Pancreas (tissue), 10 donors: Measurements from ENCODE around the gene C13orf42. TPM values are rescaled to one million over a fixed set of nuclear protein-coding genes. Genes with fewer than 3 reads are reported as not detected.

ENCODE experiments used
- ATAC-seq, 4 donors: fragments of 200-7000 bp; cut with Tn5 transposase; one replicate each; pipeline versions ENCODE4 v1.8.0 to v1.9.1; 2020; ENCODE audit warnings: mild to moderate bottlenecking in 4 of 4, moderate library complexity in 4 of 4
- DNase-seq, 6 donors: peaks; one replicate each; pipeline ENCODE4 v3.0.0-alpha.2; 2020
- FAIRE-seq: peaks from 2 replicates; lab custom pipeline; 2012; peaks lifted over from hg19 to GRCh38; lab: Jason Lieb, UNC
- H3K27ac ChIP-seq, 4 donors: fragments of 200-600 bp; sonication (generic); 1 replicate in 3 of 4; 2 replicates in 1 of 4; pipeline versions ENCODE4 v1.5.0 to v1.8.0; 2020
- H3K27me3 ChIP-seq, 4 donors: fragments of 200-600 bp; one replicate each; pipeline ENCODE4 v1.8.0; 2021
- H3K36me3 ChIP-seq, 3 donors: fragments of 200-600 bp; sonication (generic) in 1 of 3; one replicate each; pipeline versions ENCODE4 v1.5.0 to v1.8.0; 2020 to 2021
- H3K4me1 ChIP-seq, 3 donors: fragments of 200-600 bp; one replicate each; pipeline ENCODE4 v1.8.0; 2021
- H3K4me3 ChIP-seq, 4 donors: fragments of 200-600 bp; sonication (generic) in 2 of 4; one replicate each; pipeline versions ENCODE4 v1.5.0 to v1.8.0; 2020 to 2021
- H3K9me3 ChIP-seq, 4 donors: fragments of 200-600 bp; one replicate each; pipeline ENCODE4 v1.8.0; 2021
- WGBS, 2 donors: extraction: QIAGEN DNeasy Blood & Tissue Kit; methylation state at CpG; one replicate each; pipeline ENCODE4 v1.1.7; 2013; 5-methylcytosine and 5-hydroxymethylcytosine counted together
- intact Hi-C, 3 donors: fragments of 100-400 bp; cut with DNase I; formaldehyde crosslinking; loops; one replicate each; pipeline versions ENCODE4 v1.11.1 to v1.14.2; 2022
- polyA plus RNA-seq, 2 donors: library from polyadenylated mRNA; stranded (reverse); fragments of 200-250 nt; gene quantifications; one replicate each; pipeline ENCODE4 v1.2.3, GENCODE V29; 2013
- total RNA-seq, 6 donors: library from RNA; stranded (reverse); fragmentation: NEBNext Ultra II Directional in 4 of 6; extraction: Animal tissue kit (Norgen Biotek cat#: 25700) in 4 of 6; gene quantifications; one replicate each; pipeline versions ENCODE4 v1.2.1 to v1.2.4, GENCODE V29; 2021 to 2023
- TF ChIP-seq, protein P1 (sequence below), 4 donors: fragments of 200-600 bp; sonication (generic) in 3 of 4; IDR thresholded peaks; one replicate each; pipeline versions ENCODE4 v1.5.0 to v1.8.0; 2021; ENCODE audit warnings: antibody characterized with exemption in 4 of 4
- donor health status: healthy with polysubstance abuse.
- donor health status: DM: no; HTN: no; CAD: no; lungs with moderate emphysema.
- donor health status: DM: no; HTN: no; CAD: no.
- donor health status: control.
- donor health status: control.
- donor health status: Bipolar disorder and iron deficiency.
- donor health status: DM: yes; HTN: yes; CAD: no.
- donor health status: DM: no; HTN: no; CAD: no.
- donor health status: DM: no; HTN: no; CAD: no.
- donor health status: DM: yes; HTN: yes; CAD: no.

Gene C13orf42
- total and polyA plus RNA-seq, 8 donors: not detected

DNA sequence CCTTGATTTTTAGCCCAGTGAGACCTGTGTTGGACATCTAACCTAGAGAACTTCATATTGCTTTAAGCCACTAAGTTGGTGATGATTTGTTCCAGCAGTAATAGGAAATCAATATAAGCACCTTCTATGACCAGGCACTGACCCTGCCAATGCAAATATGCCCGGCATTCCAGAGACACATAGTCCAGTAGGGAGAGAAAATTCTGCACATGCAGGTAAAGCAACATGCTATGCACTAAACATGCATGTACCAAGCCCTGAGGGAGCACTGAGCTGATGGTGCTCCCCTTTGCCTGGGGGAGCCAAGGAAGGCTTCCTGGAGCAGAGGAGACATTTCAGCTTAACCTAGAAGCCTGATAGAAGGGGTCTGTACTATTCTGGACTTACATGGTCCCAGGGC, 40.4 kb upstream of the C13orf42 start:
- FAIRE-seq: no peak
- TF ChIP-seq, protein P1, sequence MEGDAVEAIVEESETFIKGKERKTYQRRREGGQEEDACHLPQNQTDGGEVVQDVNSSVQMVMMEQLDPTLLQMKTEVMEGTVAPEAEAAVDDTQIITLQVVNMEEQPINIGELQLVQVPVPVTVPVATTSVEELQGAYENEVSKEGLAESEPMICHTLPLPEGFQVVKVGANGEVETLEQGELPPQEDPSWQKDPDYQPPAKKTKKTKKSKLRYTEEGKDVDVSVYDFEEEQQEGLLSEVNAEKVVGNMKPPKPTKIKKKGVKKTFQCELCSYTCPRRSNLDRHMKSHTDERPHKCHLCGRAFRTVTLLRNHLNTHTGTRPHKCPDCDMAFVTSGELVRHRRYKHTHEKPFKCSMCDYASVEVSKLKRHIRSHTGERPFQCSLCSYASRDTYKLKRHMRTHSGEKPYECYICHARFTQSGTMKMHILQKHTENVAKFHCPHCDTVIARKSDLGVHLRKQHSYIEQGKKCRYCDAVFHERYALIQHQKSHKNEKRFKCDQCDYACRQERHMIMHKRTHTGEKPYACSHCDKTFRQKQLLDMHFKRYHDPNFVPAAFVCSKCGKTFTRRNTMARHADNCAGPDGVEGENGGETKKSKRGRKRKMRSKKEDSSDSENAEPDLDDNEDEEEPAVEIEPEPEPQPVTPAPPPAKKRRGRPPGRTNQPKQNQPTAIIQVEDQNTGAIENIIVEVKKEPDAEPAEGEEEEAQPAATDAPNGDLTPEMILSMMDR (IDR thresholded peaks at IDR 0.05): no peak
- no peaks in the 10 kb centered on the region for H3K36me3 ChIP-seq
- no peaks in the 10 kb centered on the region for H3K27me3 ChIP-seq
- ATAC-seq: peak in 2 of 4 donors; percentile 50 to 52
- WGBS, 2 donors: 23% methylated on average over 1 of the region's 1 CpG
- no peak overlapping the region for H3K4me3 ChIP-seq
- intact Hi-C loops: loop anchor here in 1 of 3 donors (10.0 kb wide), 1 partner anchor 133 kb away; no protein-coding TSS in a partner anchor
- no peak for DNase-seq
- no peaks in the 10 kb centered on the region for H3K4me1 ChIP-seq
- H3K9me3 ChIP-seq: no peaks in the 10 kb centered on the region
- H3K27ac ChIP-seq: no peak overlapping the region

GRCh38 chr13:51148952-51149573, 38.0 kb upstream of the C13orf42 start:
- DNase-seq (peak in 2 of 6 donors; percentile 16 to 49), ATAC-seq (peak in 3 of 4 donors; percentile 82 to 83 (median 82)), FAIRE-seq (peak; percentile 45)
- intact Hi-C loops: loop anchor here in 1 of 3 donors (5.0 kb wide), 1 partner anchor 138 kb away; no protein-coding TSS in a partner anchor
- Histone ChIP-seq H3K9me3 (no peaks in the 10 kb centered on the region), H3K36me3 (no peaks in the 10 kb centered on the region), H3K4me3 (no peak overlapping the region), H3K27ac (no peak overlapping the region), H3K4me1 (no peaks in the 10 kb centered on the region), H3K27me3 (no peaks in the 10 kb centered on the region)
- TF ChIP-seq, protein P1 (IDR thresholded peaks at IDR 0.05): peak in 3 of 4 donors; percentile 23 to 41 (median 27)
- 3 to 4% methylated on average over 4 of the region's 4 CpGs for whole genome bisulfite sequencing, 2 donors

DNA sequence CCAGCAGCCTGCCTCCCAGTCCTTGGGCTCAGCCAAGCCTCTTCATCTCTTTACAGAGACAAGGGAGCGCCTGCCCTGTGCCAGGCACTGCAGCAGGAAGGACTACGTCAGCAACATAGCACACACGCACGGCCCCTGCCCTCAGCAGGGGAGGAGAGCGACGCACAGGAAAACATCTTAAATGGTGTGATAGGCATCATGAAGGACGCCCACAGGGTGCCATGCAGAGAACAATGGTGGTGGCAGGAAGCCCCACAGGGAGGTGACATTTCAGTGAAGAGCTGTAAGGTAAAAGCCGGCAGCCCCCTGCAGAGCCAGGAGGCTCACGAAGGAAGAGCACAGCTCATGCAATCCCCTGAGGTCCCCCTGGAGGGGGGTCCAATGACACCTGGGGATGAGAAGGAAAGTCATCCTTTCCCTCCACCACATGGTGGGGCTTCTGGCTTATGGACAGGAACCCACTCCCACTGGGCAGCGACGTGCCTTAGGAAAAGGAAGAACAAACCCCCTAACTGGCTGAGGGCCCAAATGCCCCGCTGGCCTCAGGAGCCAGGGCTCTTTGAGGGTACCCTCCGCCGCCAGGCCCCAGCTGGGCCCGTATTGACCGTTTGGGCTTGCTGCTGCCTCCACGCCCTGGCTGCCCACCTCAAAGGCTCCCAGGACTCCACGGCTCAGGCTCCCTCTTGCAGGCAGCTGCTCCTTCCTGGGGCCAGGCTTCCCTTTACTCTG, 37.3 kb upstream of the C13orf42 start:
- no peaks in the 10 kb centered on the region for H3K4me1 ChIP-seq
- TF ChIP-seq, protein P1 (IDR thresholded peaks at IDR 0.05): no peak
- H3K36me3 ChIP-seq: no peaks in the 10 kb centered on the region
- H3K4me3 ChIP-seq: no peak overlapping the region
- H3K27me3 ChIP-seq: no peaks in the 10 kb centered on the region
- no peak for FAIRE-seq
- DNase-seq: peak in 1 of 6 donors; percentile 60
- intact Hi-C loops: loop anchor here in 1 of 3 donors (5.0 kb wide), 1 partner anchor 139 kb away; no protein-coding TSS in a partner anchor
- no peak overlapping the region for H3K27ac ChIP-seq
- no peaks in the 10 kb centered on the region for H3K9me3 ChIP-seq
- WGBS, 2 donors: 68 to 74% methylated on average over 18 of the region's 18 CpGs
- peak in 1 of 4 donors; percentile 18 for ATAC-seq

GRCh38 chr13:51147732-51148131, 36.7 kb upstream of the C13orf42 start:
- WGBS, 2 donors: 55 to 66% methylated on average over 7 of the region's 7 CpGs
- Histone ChIP-seq H3K4me3 (no peak overlapping the region), H3K36me3 (no peaks in the 10 kb centered on the region), H3K9me3 (no peaks in the 10 kb centered on the region), H3K27ac (no peak overlapping the region), H3K27me3 (no peaks in the 10 kb centered on the region), H3K4me1 (no peaks in the 10 kb centered on the region)
- TF ChIP-seq, protein P1 (IDR thresholded peaks at IDR 0.05): no peak
- intact Hi-C loops: loop anchor here in 1 of 3 donors (5.0 kb wide), 1 partner anchor 140 kb away; no protein-coding TSS in a partner anchor
- no peak for DNase-seq
- ATAC-seq: no peak
- no peak for FAIRE-seq
